AG04450 (cell line): ENCODE results near the gene POU3F1. TPM values are rescaled to one million over a fixed set of nuclear protein-coding genes. Genes with fewer than 3 reads are reported as not detected.
A peak's percentile ranks its signal among the peaks of the same experiment; 100 is the strongest.

Experiments
- CTCF ChIA-PET: fragments of 300-600, 350-600 bp; formaldehyde crosslinking; extraction: SDS; loops from one replicate; lab custom pipeline; 2022; ENCODE audit warnings: antibody characterized with exemption, inconsistent platforms; lab: Charles Lee
- POLR2A ChIA-PET: fragments of 350-600 bp; formaldehyde crosslinking; extraction: SDS; loops from one replicate; lab custom pipeline; 2021; ENCODE audit warnings: antibody characterized with exemption, inconsistent platforms; lab: Yijun Ruan, JAX
- DNase-seq: peaks from one replicate; pipeline ENCODE4 v3.0.0-alpha.2; 2011; ENCODE audit warnings: low read depth, low spot score
- H3K27ac ChIP-seq: one replicate; pipeline ENCODE4 v1.5.1; 2012; ENCODE audit warnings: low read depth, low read length, control low read depth
- H3K27me3 ChIP-seq: one replicate; pipeline ENCODE4 v1.6.0; 2012; ENCODE audit warnings: low read length; ENCODE audit not compliant: control insufficient read depth, insufficient read depth
- H3K4me3 ChIP-seq: 2 replicates; pipeline ENCODE4 v1.5.1; 2011; ENCODE audit warnings: mild to moderate bottlenecking, low read depth, low read length, control low read depth
- H3K9me3 ChIP-seq: 2 replicates; pipeline ENCODE4 v1.5.1; 2012; ENCODE audit warnings: low read length; ENCODE audit not compliant: control insufficient read depth, insufficient read depth
- polyA plus RNA-seq: library from polyadenylated mRNA; depleted of rRNA; stranded (reverse); fragments of >200 nt; gene quantifications from 2 replicates; pipeline ENCODE4 v1.2.3, GENCODE V29; 2011
- TF ChIP-seq, protein P1 (sequence below): IDR thresholded peaks from 2 replicates; pipeline ENCODE4 v1.5.1; 2011; ENCODE audit warnings: low read depth, low read length, control low read depth, inconsistent platforms

Gene POU3F1
- polyA plus RNA-seq, 1 experiment = not detected

- Histone ChIP-seq H3K27me3 (no peaks in the 10 kb centered on the region), H3K27ac (peak overlapping the region; percentile 80), H3K9me3 (no peaks in the 10 kb centered on the region), H3K4me3 (no peak overlapping the region)
- TF ChIP-seq, protein P1, sequence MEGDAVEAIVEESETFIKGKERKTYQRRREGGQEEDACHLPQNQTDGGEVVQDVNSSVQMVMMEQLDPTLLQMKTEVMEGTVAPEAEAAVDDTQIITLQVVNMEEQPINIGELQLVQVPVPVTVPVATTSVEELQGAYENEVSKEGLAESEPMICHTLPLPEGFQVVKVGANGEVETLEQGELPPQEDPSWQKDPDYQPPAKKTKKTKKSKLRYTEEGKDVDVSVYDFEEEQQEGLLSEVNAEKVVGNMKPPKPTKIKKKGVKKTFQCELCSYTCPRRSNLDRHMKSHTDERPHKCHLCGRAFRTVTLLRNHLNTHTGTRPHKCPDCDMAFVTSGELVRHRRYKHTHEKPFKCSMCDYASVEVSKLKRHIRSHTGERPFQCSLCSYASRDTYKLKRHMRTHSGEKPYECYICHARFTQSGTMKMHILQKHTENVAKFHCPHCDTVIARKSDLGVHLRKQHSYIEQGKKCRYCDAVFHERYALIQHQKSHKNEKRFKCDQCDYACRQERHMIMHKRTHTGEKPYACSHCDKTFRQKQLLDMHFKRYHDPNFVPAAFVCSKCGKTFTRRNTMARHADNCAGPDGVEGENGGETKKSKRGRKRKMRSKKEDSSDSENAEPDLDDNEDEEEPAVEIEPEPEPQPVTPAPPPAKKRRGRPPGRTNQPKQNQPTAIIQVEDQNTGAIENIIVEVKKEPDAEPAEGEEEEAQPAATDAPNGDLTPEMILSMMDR = no peak
- POLR2A ChIA-PET = interaction anchor here (0.9 to 1.0 kb wide), 2 partner anchors 9 to 107 kb away, joined by 3 to 4 read pairs; no protein-coding TSS in a partner anchor
- DNase-seq = no peak
- CTCF ChIA-PET = interaction anchor here (1.0 to 4.8 kb wide), 3 partner anchors 10 to 808 kb away, joined by 3 to 39 read pairs (median 18); no protein-coding TSS in a partner anchor
Measured at GRCh38 chr1:38029081-38029681, 17.4 kb downstream of the POU3F1 start.

DNA sequence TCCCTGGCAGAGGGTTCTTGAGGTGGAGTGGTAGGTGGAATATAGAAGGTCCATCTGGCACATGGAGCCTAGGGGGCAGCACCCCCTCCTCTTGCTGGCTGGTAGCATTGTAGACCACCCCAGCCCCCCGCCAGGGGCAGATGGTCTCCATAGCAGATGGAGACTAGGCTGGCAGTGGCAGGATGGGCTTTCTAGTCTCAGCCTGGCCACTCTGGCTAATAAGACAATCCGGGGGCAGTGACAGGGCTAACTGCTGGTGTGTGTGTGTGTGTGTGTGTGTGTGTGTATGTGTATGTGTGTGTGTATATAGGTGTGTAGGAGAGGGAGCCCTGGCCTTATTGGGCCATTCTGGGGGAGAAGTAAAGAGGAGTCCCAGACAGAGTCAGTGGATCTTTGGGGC is 17.9 kb downstream of the POU3F1 start:
- no peak for DNase-seq
- ChIA-PET CTCF (interaction anchor here (1.0 to 4.8 kb wide), 4 partner anchors 9 to 809 kb away, joined by 3 to 39 read pairs (median 20); no protein-coding TSS in a partner anchor), POLR2A (interaction anchor here (0.9 to 1.0 kb wide), 2 partner anchors 8 to 108 kb away, joined by 3 to 4 read pairs; no protein-coding TSS in a partner anchor)
- Histone ChIP-seq H3K4me3 (no peak overlapping the region), H3K9me3 (no peaks in the 10 kb centered on the region), H3K27me3 (no peaks in the 10 kb centered on the region), H3K27ac (peak overlapping the region; percentile 80)
- TF ChIP-seq, protein P1 = 0 out of 2 replicates have a peak, but pooled peaks have one; percentile 8

- Histone ChIP-seq H3K27me3 (no peaks in the 10 kb centered on the region), H3K4me3 (no peak overlapping the region), H3K27ac (no peak overlapping the region), H3K9me3 (no peaks in the 10 kb centered on the region)
- no peak for DNase-seq
- CTCF ChIA-PET = interaction anchor here (0.9 to 4.8 kb wide), 5 partner anchors 9 to 806 kb away, joined by 3 to 39 read pairs (median 18); partner anchors contain the start of gene SF3A3
- TF ChIP-seq, protein P1 = no peak
- POLR2A ChIA-PET = no interaction called here
Measured at GRCh38 chr1:38028105-38028591, 18.4 kb downstream of the POU3F1 start.

DNA sequence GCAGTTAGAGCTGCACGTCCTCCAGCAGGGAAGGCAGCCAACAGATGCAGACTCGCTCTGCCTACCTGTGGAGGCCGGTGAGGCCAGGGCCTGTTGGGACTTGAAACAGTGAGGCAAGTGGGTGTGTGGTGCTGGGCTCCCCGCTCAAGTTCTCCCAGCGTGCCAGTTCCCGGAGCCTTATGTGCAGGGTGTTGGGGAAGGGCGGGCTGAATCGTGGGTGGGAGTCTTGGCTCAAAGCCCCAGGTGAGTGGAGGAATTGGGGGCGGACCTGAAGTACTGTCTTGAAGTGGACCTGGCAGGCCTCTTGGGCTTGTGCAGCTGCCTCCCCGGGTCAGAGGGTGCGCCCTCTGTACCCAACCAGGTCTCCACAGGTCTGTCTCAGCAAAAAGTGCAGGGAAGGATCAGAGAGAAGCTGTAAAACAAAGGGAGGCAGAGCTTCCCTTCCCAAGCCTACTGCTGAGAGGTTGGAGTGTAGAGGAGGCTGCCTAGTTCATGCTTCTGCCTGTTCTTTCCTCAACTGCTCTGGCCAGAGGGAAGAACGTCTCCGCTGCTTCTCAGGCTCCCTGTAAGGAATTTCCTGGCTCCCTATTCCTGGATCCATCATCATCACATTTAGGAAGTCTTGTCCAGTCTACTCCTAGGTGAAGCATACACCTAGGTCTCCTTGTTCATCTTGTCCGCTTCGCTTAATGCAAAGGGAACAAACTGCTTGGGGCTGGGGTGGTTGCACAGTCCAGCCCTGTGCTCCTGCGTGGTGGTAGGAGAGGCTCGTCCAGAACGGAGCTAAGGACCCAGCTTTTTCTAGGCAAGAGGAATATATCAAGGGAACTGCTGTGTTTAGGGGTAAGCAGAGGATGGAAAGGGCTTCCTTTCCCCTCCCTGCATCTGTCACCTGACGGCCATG is 19.1 kb downstream of the POU3F1 start:
- Histone ChIP-seq H3K4me3 (no peak overlapping the region), H3K9me3 (no peaks in the 10 kb centered on the region), H3K27me3 (no peaks in the 10 kb centered on the region), H3K27ac (no peak overlapping the region)
- TF ChIP-seq, protein P1 = no peak
- ChIA-PET POLR2A (interaction anchor here (0.6 to 1.3 kb wide), 2 partner anchors 15 to 220 kb away, joined by 3 to 4 read pairs; partner anchors contain the start of genes C1orf122, UTP11 and YRDC), CTCF (interaction anchor here (0.5 to 4.8 kb wide), 12 partner anchors 8 to 1092 kb away, joined by 3 to 39 read pairs (median 4); partner anchors contain the start of gene SF3A3)
- DNase-seq = no peak
